Hepatocyte (in vitro differentiated cells): Measurements from ENCODE around the gene CCNF.

ENCODE experiments used
- EZH2 ChIP-seq: fragments of 200-600 bp; sonication (generic); IDR thresholded peaks from 2 replicates; pipeline ENCODE4 v1.6.1; 2016; ENCODE audit warnings: antibody characterized with exemption, mild to moderate bottlenecking, borderline replicate concordance
- TF ChIP-seq, protein P1 (sequence below): fragments of 200-600 bp; sonication (generic); IDR thresholded peaks from 2 replicates; pipeline ENCODE4 v1.5.1; 2016; ENCODE audit warnings: antibody characterized with exemption, mild to moderate bottlenecking; ENCODE audit not compliant: poor library complexity

DNA sequence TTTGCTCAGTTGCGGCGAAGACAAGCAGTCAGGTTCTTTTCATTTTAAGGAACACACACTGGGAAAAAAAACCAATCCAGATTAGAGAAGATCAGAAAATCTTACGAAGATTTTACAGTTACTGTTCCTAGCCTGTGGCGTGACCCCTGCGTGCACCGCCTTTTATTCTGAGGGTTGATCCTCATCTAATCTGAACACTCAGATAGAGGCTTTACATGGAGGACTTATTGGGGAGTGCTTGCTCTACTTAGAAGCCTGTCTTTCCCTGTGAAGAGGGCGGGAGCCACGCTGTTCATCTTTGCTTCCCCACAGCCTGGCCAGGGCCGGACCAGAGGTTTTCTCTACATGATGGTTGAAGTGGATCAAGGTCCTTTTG lies 47.1 kb downstream of the CCNF start:
- TF ChIP-seq, protein P1, sequence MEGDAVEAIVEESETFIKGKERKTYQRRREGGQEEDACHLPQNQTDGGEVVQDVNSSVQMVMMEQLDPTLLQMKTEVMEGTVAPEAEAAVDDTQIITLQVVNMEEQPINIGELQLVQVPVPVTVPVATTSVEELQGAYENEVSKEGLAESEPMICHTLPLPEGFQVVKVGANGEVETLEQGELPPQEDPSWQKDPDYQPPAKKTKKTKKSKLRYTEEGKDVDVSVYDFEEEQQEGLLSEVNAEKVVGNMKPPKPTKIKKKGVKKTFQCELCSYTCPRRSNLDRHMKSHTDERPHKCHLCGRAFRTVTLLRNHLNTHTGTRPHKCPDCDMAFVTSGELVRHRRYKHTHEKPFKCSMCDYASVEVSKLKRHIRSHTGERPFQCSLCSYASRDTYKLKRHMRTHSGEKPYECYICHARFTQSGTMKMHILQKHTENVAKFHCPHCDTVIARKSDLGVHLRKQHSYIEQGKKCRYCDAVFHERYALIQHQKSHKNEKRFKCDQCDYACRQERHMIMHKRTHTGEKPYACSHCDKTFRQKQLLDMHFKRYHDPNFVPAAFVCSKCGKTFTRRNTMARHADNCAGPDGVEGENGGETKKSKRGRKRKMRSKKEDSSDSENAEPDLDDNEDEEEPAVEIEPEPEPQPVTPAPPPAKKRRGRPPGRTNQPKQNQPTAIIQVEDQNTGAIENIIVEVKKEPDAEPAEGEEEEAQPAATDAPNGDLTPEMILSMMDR: no peak
- TF ChIP-seq EZH2: no peak
